HFF-Myc (cell line): ENCODE measurements around the gene SPARC.

Experiments used
- DNase-seq: peaks from one replicate; pipeline ENCODE4 v3.0.0-alpha.2; 2011; ENCODE audit warnings: low read depth; ENCODE audit errors: extremely low read depth
- H3K4me3 ChIP-seq: replicated peaks from 2 replicates; pipeline ENCODE4 v1.5.1; 2011; ENCODE audit warnings: low read depth, mild to moderate bottlenecking, control low read depth, low read length
- TF ChIP-seq, protein P1 (sequence below): IDR thresholded peaks from 2 replicates; pipeline ENCODE4 v1.5.1; 2012; ENCODE audit warnings: mild to moderate bottlenecking, low read depth, low read length, control low read depth; ENCODE audit errors: missing control alignments

SPARC gene

DNA sequence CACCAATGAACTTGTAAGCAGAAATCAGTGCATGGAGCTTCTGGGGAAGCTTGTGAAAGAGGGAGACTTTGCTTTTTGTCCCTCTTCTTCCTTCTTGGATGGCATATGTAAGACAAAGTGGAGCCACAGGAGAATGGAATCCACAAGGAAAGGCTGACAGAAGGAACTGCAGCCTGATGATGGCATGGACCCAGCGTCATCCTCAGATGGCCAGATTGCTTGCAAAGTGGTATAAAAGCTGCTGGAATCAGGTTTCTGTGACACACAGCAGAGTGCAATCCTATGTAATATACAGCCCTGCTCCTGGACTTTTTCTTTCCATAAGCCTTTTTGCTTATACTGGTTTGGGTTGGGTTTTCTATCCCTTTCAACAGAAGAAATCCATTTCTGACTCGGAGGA, 31.4 kb upstream of the SPARC start:
- no peak for DNase-seq

DNA sequence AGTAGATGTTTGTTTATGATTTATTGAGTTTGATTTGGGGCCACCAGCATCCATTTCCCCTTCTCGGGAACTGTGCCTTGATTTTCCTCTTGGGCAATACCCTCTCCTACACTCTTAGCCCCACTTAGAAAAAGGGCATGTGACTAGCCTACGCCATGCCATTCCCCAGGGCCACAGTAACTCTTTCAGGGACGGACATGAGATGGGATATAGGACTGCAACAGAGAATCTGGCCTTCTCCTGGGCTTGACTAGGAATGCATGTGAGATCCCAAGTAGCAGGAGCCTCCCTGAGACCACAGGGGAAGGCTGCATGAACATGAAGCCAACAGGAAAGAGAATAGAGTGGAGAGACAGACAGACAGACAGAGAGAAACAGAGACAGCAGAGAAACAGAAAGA, 30.7 kb upstream of the SPARC start:
- DNase-seq: no peak
- H3K4me3 ChIP-seq: no peak overlapping the region
- TF ChIP-seq, protein P1, sequence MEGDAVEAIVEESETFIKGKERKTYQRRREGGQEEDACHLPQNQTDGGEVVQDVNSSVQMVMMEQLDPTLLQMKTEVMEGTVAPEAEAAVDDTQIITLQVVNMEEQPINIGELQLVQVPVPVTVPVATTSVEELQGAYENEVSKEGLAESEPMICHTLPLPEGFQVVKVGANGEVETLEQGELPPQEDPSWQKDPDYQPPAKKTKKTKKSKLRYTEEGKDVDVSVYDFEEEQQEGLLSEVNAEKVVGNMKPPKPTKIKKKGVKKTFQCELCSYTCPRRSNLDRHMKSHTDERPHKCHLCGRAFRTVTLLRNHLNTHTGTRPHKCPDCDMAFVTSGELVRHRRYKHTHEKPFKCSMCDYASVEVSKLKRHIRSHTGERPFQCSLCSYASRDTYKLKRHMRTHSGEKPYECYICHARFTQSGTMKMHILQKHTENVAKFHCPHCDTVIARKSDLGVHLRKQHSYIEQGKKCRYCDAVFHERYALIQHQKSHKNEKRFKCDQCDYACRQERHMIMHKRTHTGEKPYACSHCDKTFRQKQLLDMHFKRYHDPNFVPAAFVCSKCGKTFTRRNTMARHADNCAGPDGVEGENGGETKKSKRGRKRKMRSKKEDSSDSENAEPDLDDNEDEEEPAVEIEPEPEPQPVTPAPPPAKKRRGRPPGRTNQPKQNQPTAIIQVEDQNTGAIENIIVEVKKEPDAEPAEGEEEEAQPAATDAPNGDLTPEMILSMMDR: no peak

More for the DNA sequence above, 31.4 kb upstream of the SPARC start:
- no peak overlapping the region for H3K4me3 ChIP-seq
- TF ChIP-seq, protein P1: no peak

DNA sequence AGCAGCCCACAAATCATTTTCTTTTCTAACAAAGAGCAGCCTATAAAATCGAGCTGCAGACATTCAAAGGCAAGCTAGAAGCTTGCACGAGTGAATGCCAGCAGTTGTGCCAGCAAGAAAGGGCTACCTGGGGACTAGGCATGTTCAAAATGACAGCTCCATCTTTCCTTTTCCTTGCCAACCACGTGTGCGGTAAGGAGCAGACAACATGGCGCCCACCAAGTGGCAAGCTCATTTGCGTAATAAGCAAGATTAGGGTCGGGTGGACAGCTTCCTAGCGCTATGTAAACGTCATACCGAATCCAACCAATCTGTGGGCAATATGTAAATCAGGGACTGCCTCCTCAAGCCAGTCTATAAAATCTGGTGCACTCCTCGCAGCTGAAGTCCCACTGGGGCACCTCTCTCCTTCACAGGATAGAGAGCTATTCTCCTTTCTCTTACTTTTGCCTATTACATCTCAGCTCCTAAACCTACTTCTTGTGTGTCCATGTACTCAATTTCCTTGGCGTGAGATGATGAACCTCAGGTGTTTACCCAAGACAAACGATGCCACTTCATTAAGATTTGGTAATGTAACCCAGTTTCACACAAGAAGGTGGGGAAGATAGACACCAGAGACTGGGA, 22.5 kb upstream of the SPARC start:
- DNase-seq: no peak

DNA sequence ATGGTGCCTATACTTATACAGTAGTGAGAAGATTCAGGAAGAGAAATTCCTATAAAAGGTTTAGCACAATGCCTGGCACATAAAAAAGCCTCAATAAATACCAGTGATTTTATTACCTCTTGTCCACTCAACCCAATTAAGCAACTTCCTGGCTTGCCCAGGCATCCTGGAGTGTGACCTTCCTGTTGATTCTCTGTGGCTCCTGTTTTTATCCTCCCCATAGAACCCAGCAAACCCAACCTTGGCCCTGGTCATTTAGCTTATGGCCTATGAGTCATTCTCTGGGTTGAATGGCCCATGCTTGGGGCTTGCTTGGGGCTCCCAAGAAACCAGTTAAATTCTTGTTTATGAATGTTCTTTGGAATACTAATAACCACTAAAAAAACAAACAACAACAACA, 21.4 kb upstream of the SPARC start:
- no peak overlapping the region for H3K4me3 ChIP-seq
- TF ChIP-seq, protein P1: no peak
- no peak for DNase-seq

More for the DNA sequence above, 22.5 kb upstream of the SPARC start:
- TF ChIP-seq, protein P1: no peak
- H3K4me3 ChIP-seq: no peak overlapping the region

DNA sequence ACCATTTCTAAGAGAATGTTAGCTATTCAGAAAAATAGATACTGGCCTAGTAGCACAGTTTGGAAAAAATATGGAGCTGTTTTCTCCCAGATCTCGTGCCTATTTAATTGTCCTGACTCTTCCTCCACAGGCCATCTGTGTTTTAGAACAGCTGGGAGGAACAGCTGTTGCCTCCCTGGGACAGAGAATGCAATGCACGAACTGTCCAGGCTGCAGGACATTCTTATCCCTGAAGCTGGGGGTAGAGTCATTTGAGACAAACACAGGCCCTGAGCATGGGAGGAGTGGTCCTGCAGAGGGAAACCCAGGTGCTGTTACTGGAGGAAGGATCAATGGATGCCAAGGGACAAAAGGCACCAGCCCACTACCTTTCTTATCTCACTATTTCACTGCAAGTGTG, 20.9 kb upstream of the SPARC start:
- H3K4me3 ChIP-seq: no peak overlapping the region
- TF ChIP-seq, protein P1: no peak
- no peak for DNase-seq

DNA sequence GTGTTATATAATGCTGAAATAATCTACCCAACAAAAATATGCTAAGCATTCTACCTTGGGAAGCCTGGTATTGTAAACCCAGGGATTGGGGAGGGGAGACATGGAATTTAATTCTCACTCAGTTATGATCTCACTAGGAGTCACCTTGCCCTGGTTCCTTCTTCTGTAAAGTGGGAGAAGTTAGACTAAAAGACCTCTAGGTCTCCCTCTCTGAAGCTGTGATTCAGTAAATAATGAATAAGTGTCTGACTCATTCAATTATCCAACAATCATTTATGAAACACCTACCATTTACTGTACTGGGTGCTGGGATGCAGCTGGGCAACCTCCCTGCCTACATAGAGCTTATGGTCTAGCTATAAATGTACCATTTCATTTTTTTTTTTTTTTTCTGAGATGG, 20.2 kb upstream of the SPARC start:
- no peak for DNase-seq
- TF ChIP-seq, protein P1: no peak
- H3K4me3 ChIP-seq: no peak overlapping the region

DNA sequence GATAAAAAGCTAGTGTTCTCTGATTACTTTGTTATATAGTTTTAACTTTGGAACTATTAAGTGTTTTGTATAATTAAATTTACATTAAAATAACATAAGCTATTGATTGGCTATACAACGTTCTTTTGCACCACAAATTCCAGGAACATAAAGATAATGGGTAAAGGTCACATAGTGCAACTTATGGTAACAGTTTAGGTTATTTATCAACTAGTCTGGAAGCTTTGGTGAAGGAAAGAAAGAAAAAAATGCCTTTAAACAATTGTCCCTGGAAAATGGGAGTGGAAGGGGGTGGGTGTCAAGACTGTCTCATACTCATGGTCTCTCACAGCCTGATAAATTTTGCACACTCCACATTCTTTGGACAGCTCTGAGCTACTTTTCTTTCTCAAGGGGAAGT, 17.1 kb upstream of the SPARC start:
- TF ChIP-seq, protein P1: no peak
- H3K4me3 ChIP-seq: no peak overlapping the region
- no peak for DNase-seq
